Prostate gland (tissue), 2 donors: Measurements from ENCODE around the gene FAM120AOS. TPM values are rescaled to one million over a fixed set of nuclear protein-coding genes. Genes with fewer than 3 reads are reported as not detected.

ENCODE experiments used
- small RNA-seq, 2 donors: library from RNA; depleted of rRNA; stranded (forward); fragments of <200 nt; gene quantifications; one replicate each; pipeline ENCODE3, GENCODE V24; 2016
- total RNA-seq, 2 donors: library from RNA; depleted of rRNA; stranded (reverse); fragments of >200 nt; gene quantifications; one replicate each; pipeline ENCODE4 v1.1.0, GENCODE V29; 2016

The FAM120AOS gene
- total RNA-seq, 2 donors from 2014 or later = 60.7 to 83.8 TPM

Small RNAs within 50 kb of the gene (small RNA-seq; reads per million reads assigned to genes)
- 0 reads per million in 2 donors for gene RF00019

Other genes starting within 250 kb of the FAM120AOS start
- 10 to 100 TPM; 86.3 to 90.6 TPM for gene FAM120A, start 1.9 kb downstream of the FAM120AOS start, total RNA-seq
- gene PHF2, start 123.0 kb upstream of the FAM120AOS start, total RNA-seq = 10 to 100 TPM; 32.4 to 32.9 TPM